Omental fat pad (tissue), 4 donors: ENCODE data around the gene ABCF1. TPM values are rescaled to one million over a fixed set of nuclear protein-coding genes. Genes with fewer than 3 reads are reported as not detected.
A peak's percentile ranks its signal among the peaks of the same experiment; 100 is the strongest.

ENCODE experiments used
- ATAC-seq: fragments of 150-250 bp; one replicate; pipeline ENCODE4 v1.9.1; 2016; ENCODE audit warnings: mild to moderate bottlenecking, moderate library complexity; ENCODE audit not compliant: low FRiP score
- DNase-seq: peaks from one replicate; pipeline ENCODE4 v3.0.0-alpha.2; 2019; ENCODE audit warnings: low spot score
- CTCF ChIP-seq, 3 donors: fragments of 450-650 bp; IDR thresholded peaks; one replicate each; pipeline ENCODE4 v1.5.1; 2016 to 2017; ENCODE audit warnings: antibody characterized with exemption in 3 of 3, mild to moderate bottlenecking in 3 of 3, moderate library complexity in 2 of 3
- total RNA-seq, 4 donors: library from RNA; depleted of rRNA; stranded (reverse); fragments of >200 nt; gene quantifications; one replicate each; pipeline ENCODE4 v1.1.0, GENCODE V29; 2016

ABCF1 gene
- total RNA-seq, 4 donors from 2014 or later: 34.4 to 86.0 (median 51.1) TPM

GRCh38 chr6:30612687-30613248 is 41.5 kb downstream of the ABCF1 start:
- no peak for DNase-seq
- TF ChIP-seq CTCF (IDR thresholded peaks at IDR 0.05): no peak
- no peak for ATAC-seq

GRCh38 chr6:30613251-30614043 is 42.2 kb downstream of the ABCF1 start:
- no peak for TF ChIP-seq CTCF (IDR thresholded peaks at IDR 0.05)
- DNase-seq: no peak
- ATAC-seq: no peak

- no peak for TF ChIP-seq CTCF (IDR thresholded peaks at IDR 0.05)
- ATAC-seq (no peak), DNase-seq (no peak)
Observed at GRCh38 chr6:30614044-30614842, 43.0 kb downstream of the ABCF1 start.

- ATAC-seq: peak; percentile 58
- no peak for DNase-seq
- no peak for TF ChIP-seq CTCF (IDR thresholded peaks at IDR 0.05)
Observed at GRCh38 chr6:30614843-30615218, 43.6 kb downstream of the ABCF1 start.

GRCh38 chr6:30615219-30615957 is 44.1 kb downstream of the ABCF1 start:
- no peak for DNase-seq

More at GRCh38 chr6:30615219-30615957, 44.1 kb downstream of the ABCF1 start:
- no peak for ATAC-seq
- no peak for TF ChIP-seq CTCF (IDR thresholded peaks at IDR 0.05)
